Thoracic aorta (tissue), 2 donors: Measurements from ENCODE around the gene TPRG1. TPM values are rescaled to one million over a fixed set of nuclear protein-coding genes. Genes with fewer than 3 reads are reported as not detected.

Source experiments
- ATAC-seq: fragments of 150-250 bp; one replicate; pipeline ENCODE4 v1.8.0; 2017; ENCODE audit warnings: low read depth; ENCODE audit not compliant: insufficient number of reproducible peaks, low FRiP score
- DNase-seq: peaks from one replicate; pipeline ENCODE4 v3.0.0-alpha.2; 2020; ENCODE audit warnings: low spot score
- H3K27ac ChIP-seq, 2 donors: fragments of 200-600 bp; sonication (generic); 1 replicate in 1 of 2; 2 replicates in 1 of 2; pipeline ENCODE4 v1.5.1; 2016; ENCODE audit warnings: mild to moderate bottlenecking in 2 of 2, moderate library complexity in 2 of 2
- H3K27me3 ChIP-seq: fragments of 200-600 bp; sonication (generic); replicated peaks from 2 replicates; pipeline ENCODE4 v1.6.0; 2016; ENCODE audit warnings: mild to moderate bottlenecking; ENCODE audit not compliant: insufficient read depth
- H3K36me3 ChIP-seq: fragments of 200-600 bp; sonication (generic); one replicate; pipeline ENCODE4 v1.5.1; 2016
- H3K4me1 ChIP-seq, 2 donors: fragments of 200-600 bp; sonication (generic); 1 replicate in 1 of 2; 2 replicates in 1 of 2; pipeline versions ENCODE4 v1.5.1 to v1.6.0; 2016; ENCODE audit warnings: low read depth in 2 of 2, mild to moderate bottlenecking in 1 of 2; ENCODE audit not compliant: control insufficient read depth in 1 of 2
- H3K4me3 ChIP-seq: fragments of 200-600 bp; sonication (generic); 2 replicates; pipeline ENCODE4 v1.5.1; 2016; ENCODE audit warnings: mild to moderate bottlenecking
- H3K9me3 ChIP-seq: fragments of 200-600 bp; sonication (generic); 2 replicates; pipeline ENCODE4 v1.5.1; 2016
- CTCF ChIP-seq: fragments of 200-600 bp; sonication (generic); IDR thresholded peaks from one replicate; pipeline ENCODE4 v1.5.1; 2019; ENCODE audit warnings: antibody characterized with exemption
- total RNA-seq, 2 donors: library from RNA; depleted of rRNA; stranded (reverse); fragments of >200 nt; gene quantifications; one replicate each; pipeline versions ENCODE4 v1.1.0 to v1.2.3, GENCODE V29; 2016

Gene TPRG1
- total RNA-seq, 2 donors from 2014 or later = 7.4 to 14.5 TPM

GRCh38 chr3:189300345-189300744 is 128.6 kb downstream of the TPRG1 start:
- DNase-seq = no peak
- H3K4me3 ChIP-seq = no peak overlapping the region
- H3K9me3 ChIP-seq = no peaks in the 10 kb centered on the region
- H3K27me3 ChIP-seq = no peaks in the 10 kb centered on the region
- H3K4me1 ChIP-seq = peaks cover 6 to 26% of the 10 kb centered on the region in 2 donors
- ATAC-seq = no peak
- H3K36me3 ChIP-seq = no peaks in the 10 kb centered on the region
- no peak overlapping the region for H3K27ac ChIP-seq
- TF ChIP-seq CTCF = no peak

GRCh38 chr3:189301479-189301878 is 129.7 kb downstream of the TPRG1 start:
- DNase-seq (no peak), ATAC-seq (no peak)
- H3K4me3 ChIP-seq = no peak overlapping the region
- H3K4me1 ChIP-seq = peaks cover 6 to 32% of the 10 kb centered on the region in 2 donors
- H3K27ac ChIP-seq = no peak overlapping the region
- no peaks in the 10 kb centered on the region for H3K36me3 ChIP-seq
- no peaks in the 10 kb centered on the region for H3K9me3 ChIP-seq
- TF ChIP-seq CTCF = no peak
- no peaks in the 10 kb centered on the region for H3K27me3 ChIP-seq

GRCh38 chr3:189303584-189303983 is 131.8 kb downstream of the TPRG1 start:
- no peak overlapping the region for H3K4me3 ChIP-seq
- ATAC-seq = no peak
- TF ChIP-seq CTCF = no peak
- no peaks in the 10 kb centered on the region for H3K27me3 ChIP-seq
- no peaks in the 10 kb centered on the region for H3K36me3 ChIP-seq
- H3K27ac ChIP-seq = peak overlapping the region in 1 of 2 donors; percentile 84
- H3K9me3 ChIP-seq = no peaks in the 10 kb centered on the region
- H3K4me1 ChIP-seq = peaks cover 6 to 25% of the 10 kb centered on the region in 2 donors
- DNase-seq = no peak

- Histone ChIP-seq H3K36me3 (no peaks in the 10 kb centered on the region), H3K4me3 (peak overlapping the region; percentile 46), H3K4me1 (peaks cover 6 to 25% of the 10 kb centered on the region in 2 donors), H3K27ac (peak overlapping the region; percentile 75 to 84), H3K27me3 (no peaks in the 10 kb centered on the region), H3K9me3 (no peaks in the 10 kb centered on the region)
- DNase-seq (no peak), ATAC-seq (peak; percentile 59)
- TF ChIP-seq CTCF = no peak
These were observed 132.9 kb downstream of the TPRG1 start for GRCh38 chr3:189304465-189305351.

GRCh38 chr3:189305412-189305811 is 133.6 kb downstream of the TPRG1 start:
- Histone ChIP-seq H3K27me3 (no peaks in the 10 kb centered on the region), H3K27ac (peak overlapping the region; percentile 75 to 84), H3K9me3 (no peaks in the 10 kb centered on the region), H3K36me3 (no peaks in the 10 kb centered on the region), H3K4me3 (no peak overlapping the region), H3K4me1 (peaks cover 6 to 25% of the 10 kb centered on the region in 2 donors)
- no peak for TF ChIP-seq CTCF
- DNase-seq = no peak
- ATAC-seq = no peak
